GM23338 (cell line): ENCODE data around the gene SNX15.

ENCODE experiments used
- CREB1 ChIP-seq: fragments of 250-450 bp; sonication (Bioruptor Pico); IDR thresholded peaks from 2 replicates; pipeline ENCODE4 v1.5.0; 2020; ENCODE audit warnings: low read depth, mild to moderate bottlenecking, moderate library complexity
- CTCF ChIP-seq, 2 experiments: fragments of 200-600 bp in 1 of 2; sonication (generic) in 1 of 2; conservative IDR thresholded peaks; 2 replicates each; pipeline versions ENCODE4 v1.5.1 to v1.6.1; 2016 to 2017; ENCODE audit warnings: antibody characterized with exemption in 2 of 2, low read depth in 2 of 2, mild to moderate bottlenecking in 2 of 2, moderate library complexity in 1 of 2

- TF ChIP-seq CTCF (conservative IDR thresholded peaks at IDR 0.05; ENCODE audit: low read depth in 2 of 2) = no peak
- TF ChIP-seq CREB1 (CRISPR knock-in tag) = no peak
Measured at GRCh38 chr11:65072631-65072966, 45.4 kb downstream of the SNX15 start.
